SU-DHL-6 (cell line): ENCODE measurements around the gene CYSTM1.

Experiments used
- H2AFZ ChIP-seq: fragments of 200-600 bp; sonication (generic); 2 replicates; pipeline ENCODE4 v1.6.1; 2014; ENCODE audit warnings: low read depth, mild to moderate bottlenecking, moderate library complexity, mixed read lengths, antibody characterized with exemption, low read length; ENCODE audit not compliant: severe bottlenecking
- H3F3A ChIP-seq: fragments of 200-600 bp; shearing (Covaris generic); 2 replicates; pipeline ENCODE4 v1.6.0; 2016; ENCODE audit warnings: antibody characterized with exemption, mild to moderate bottlenecking; ENCODE audit not compliant: insufficient read depth
- H3K27ac ChIP-seq: fragments of 200-600 bp; sonication (generic); 2 replicates; pipeline ENCODE4 v1.5.1; 2016; ENCODE audit warnings: low read depth, mild to moderate bottlenecking, low read length, moderate library complexity, mixed read lengths
- H3K27me3 ChIP-seq: fragments of 200-600 bp; sonication (generic), shearing (Covaris generic); 2 replicates; pipeline ENCODE4 v1.6.0; 2014; ENCODE audit warnings: mild to moderate bottlenecking, low read length
- H3K36me3 ChIP-seq: fragments of 200-600 bp; sonication (generic); 2 replicates; pipeline ENCODE4 v1.6.1; 2014; ENCODE audit warnings: mild to moderate bottlenecking, low read length, mixed read lengths
- H3K4me2 ChIP-seq: fragments of 300-600, 200-600 bp; shearing (Covaris generic), sonication (generic); 2 replicates; pipeline ENCODE4 v1.6.0; 2014; ENCODE audit warnings: low read length, low read depth, mild to moderate bottlenecking; ENCODE audit not compliant: poor library complexity, severe bottlenecking
- H3K4me3 ChIP-seq: fragments of 200-600 bp; sonication (generic); 2 replicates; pipeline ENCODE4 v1.5.1; 2014; ENCODE audit warnings: antibody characterized with exemption, low read length, mild to moderate bottlenecking, mixed read lengths; ENCODE audit not compliant: insufficient read depth, poor library complexity, severe bottlenecking
- H3K79me2 ChIP-seq: fragments of 200-600 bp; sonication (generic); 2 replicates; pipeline ENCODE4 v1.6.1; 2014; ENCODE audit warnings: mild to moderate bottlenecking, low read length, moderate library complexity; ENCODE audit not compliant: insufficient read depth
- H3K9ac ChIP-seq: fragments of 200-600 bp; sonication (generic); 2 replicates; pipeline ENCODE4 v1.7.0; 2014; ENCODE audit warnings: mild to moderate bottlenecking, low read length
- H3K9me2 ChIP-seq: fragments of 200-600 bp; sonication (generic); replicated peaks from 2 replicates; pipeline ENCODE4 v1.6.1; 2014; ENCODE audit warnings: low read length; ENCODE audit not compliant: insufficient read depth
- H3K9me3 ChIP-seq: fragments of 200-600 bp; sonication (generic); 2 replicates; pipeline ENCODE4 v1.6.1; 2014; ENCODE audit warnings: low read length, mixed read lengths; ENCODE audit not compliant: insufficient read depth
- H4K20me1 ChIP-seq: fragments of 200-600 bp; sonication (generic); 2 replicates; pipeline ENCODE4 v1.6.1; 2014; ENCODE audit warnings: low read depth, mild to moderate bottlenecking, antibody characterized with exemption, low read length, moderate library complexity, mixed read lengths
- EZH2phosphoT487 ChIP-seq: fragments of 200-600 bp; sonication (generic), shearing (Covaris generic); conservative IDR thresholded peaks from 2 replicates; pipeline ENCODE4 v1.6.1; 2018; ENCODE audit warnings: mild to moderate bottlenecking, antibody characterized with exemption, low read length, moderate library complexity, mixed read lengths
- TF ChIP-seq, protein P1 (sequence below): fragments of 200-600 bp; sonication (generic); IDR thresholded peaks from one replicate; pipeline ENCODE4 v1.5.1; 2017; ENCODE audit warnings: antibody characterized with exemption, mild to moderate bottlenecking, low read length, moderate library complexity; ENCODE audit not compliant: insufficient read depth, poor library complexity, severe bottlenecking

Gene CYSTM1

DNA sequence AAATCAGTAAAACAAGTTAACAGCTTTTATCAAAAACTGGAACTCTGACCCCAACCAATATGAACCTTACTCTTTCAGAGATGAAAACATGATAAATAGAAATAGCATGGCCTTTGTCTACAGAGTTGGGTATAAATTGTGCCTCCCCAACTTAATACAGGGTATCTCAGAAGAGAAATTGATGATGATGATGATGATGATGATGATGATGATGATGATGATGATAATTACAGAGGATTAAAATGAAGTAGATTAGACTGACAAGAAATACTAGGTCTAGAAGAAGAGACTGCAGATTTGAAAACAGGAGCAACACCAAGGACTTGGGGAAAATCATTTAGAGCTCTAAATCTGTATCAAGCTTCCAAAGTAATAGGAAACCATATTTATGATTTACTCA lies 100.8 kb downstream of the CYSTM1 start:
- TF ChIP-seq EZH2phosphoT487, result no peak
- TF ChIP-seq, protein P1, sequence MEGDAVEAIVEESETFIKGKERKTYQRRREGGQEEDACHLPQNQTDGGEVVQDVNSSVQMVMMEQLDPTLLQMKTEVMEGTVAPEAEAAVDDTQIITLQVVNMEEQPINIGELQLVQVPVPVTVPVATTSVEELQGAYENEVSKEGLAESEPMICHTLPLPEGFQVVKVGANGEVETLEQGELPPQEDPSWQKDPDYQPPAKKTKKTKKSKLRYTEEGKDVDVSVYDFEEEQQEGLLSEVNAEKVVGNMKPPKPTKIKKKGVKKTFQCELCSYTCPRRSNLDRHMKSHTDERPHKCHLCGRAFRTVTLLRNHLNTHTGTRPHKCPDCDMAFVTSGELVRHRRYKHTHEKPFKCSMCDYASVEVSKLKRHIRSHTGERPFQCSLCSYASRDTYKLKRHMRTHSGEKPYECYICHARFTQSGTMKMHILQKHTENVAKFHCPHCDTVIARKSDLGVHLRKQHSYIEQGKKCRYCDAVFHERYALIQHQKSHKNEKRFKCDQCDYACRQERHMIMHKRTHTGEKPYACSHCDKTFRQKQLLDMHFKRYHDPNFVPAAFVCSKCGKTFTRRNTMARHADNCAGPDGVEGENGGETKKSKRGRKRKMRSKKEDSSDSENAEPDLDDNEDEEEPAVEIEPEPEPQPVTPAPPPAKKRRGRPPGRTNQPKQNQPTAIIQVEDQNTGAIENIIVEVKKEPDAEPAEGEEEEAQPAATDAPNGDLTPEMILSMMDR, result no peak
- Histone ChIP-seq H3K9me3 (no peaks in the 10 kb centered on the region), H3K9me2 (no peaks in the 10 kb centered on the region), H3K4me2 (no peak overlapping the region), H3K4me3 (no peak overlapping the region), H2AFZ (no peak overlapping the region), H3K79me2 (no peaks in the 10 kb centered on the region), H3K27ac (no peak overlapping the region), H3K27me3 (no peaks in the 10 kb centered on the region), H3F3A (peaks cover 8% of the 10 kb centered on the region; the same call in 1 of the 2 replicates), H3K9ac (no peak overlapping the region), H3K36me3 (peaks cover under 1% of the 10 kb centered on the region; the same call in 1 of the 2 replicates), H4K20me1 (0 out of 2 replicates have a peak, but pooled peaks cover 3% of the 10 kb centered on the region)

DNA sequence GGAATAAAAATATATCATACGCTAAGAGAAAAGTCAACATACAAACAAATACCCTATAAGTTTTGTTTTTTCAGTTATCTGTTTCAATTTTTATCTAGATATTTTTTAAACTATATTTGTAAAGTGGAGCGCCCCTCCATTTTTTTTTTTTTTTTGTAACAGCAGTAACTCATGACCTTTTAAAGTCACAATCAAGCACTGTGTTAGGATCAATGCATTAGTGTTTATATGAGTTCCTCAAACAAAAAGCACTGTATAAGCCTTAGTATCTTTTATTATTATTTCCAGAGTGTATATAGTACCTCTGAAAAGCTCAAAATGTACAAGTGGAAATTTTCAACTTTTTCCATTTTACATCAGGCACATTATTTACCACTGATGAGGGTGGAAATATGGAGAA lies 107.3 kb downstream of the CYSTM1 start:
- H3K27ac ChIP-seq, result no peak overlapping the region
- no peaks in the 10 kb centered on the region for H3K9me3 ChIP-seq
- TF ChIP-seq, protein P1, result no peak
- no peak for TF ChIP-seq EZH2phosphoT487
- no peak overlapping the region for H3K9ac ChIP-seq
- no peaks in the 10 kb centered on the region; the same call in 1 of the 2 replicates for H3K79me2 ChIP-seq
- H3K4me3 ChIP-seq, result no peak overlapping the region
- no peak overlapping the region for H3K4me2 ChIP-seq
- peaks cover 9% of the 10 kb centered on the region; the same call in 1 of the 2 replicates for H3F3A ChIP-seq
- no peaks in the 10 kb centered on the region for H3K9me2 ChIP-seq
- H3K27me3 ChIP-seq, result no peaks in the 10 kb centered on the region
- H3K36me3 ChIP-seq, result peaks cover 2% of the 10 kb centered on the region; the same call in 1 of the 2 replicates
- no peak overlapping the region for H2AFZ ChIP-seq
- 0 out of 2 replicates have a peak, but pooled peaks cover 7% of the 10 kb centered on the region for H4K20me1 ChIP-seq

DNA sequence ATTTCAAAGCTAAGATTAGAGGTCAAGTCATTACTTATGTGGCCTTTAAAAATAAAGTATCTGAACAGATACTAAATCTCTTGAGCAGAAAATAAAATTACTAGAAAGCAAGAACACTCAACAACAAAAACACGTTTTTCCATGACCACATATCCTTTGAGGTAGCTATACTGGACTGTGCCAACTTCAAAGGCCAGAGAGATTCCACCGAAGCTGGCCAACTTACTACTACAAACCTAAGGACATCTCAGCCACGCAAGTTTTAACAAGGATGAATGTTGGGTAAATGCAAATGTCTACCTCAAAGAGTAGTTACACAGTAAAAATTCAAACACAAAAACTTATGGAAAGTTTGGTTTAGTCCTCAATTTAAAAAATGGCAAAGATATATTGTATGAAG lies 109.0 kb downstream of the CYSTM1 start:
- H3K4me2 ChIP-seq, result no peak overlapping the region
- no peak overlapping the region for H3K27ac ChIP-seq

More for the DNA sequence above, 109.0 kb downstream of the CYSTM1 start:
- no peaks in the 10 kb centered on the region for H3K9me2 ChIP-seq
- no peak overlapping the region for H3K9ac ChIP-seq
- no peaks in the 10 kb centered on the region; the same call in 1 of the 2 replicates for H3K79me2 ChIP-seq
- peaks cover 2% of the 10 kb centered on the region; the same call in 1 of the 2 replicates for H3K36me3 ChIP-seq
- peaks cover 9% of the 10 kb centered on the region; the same call in 1 of the 2 replicates for H3F3A ChIP-seq
- H3K9me3 ChIP-seq, result no peaks in the 10 kb centered on the region
- no peak overlapping the region for H3K4me3 ChIP-seq
- TF ChIP-seq, protein P1, result no peak
- no peak for TF ChIP-seq EZH2phosphoT487
- H3K27me3 ChIP-seq, result no peaks in the 10 kb centered on the region
- 0 out of 2 replicates have a peak, but pooled peaks cover 3% of the 10 kb centered on the region for H4K20me1 ChIP-seq
- H2AFZ ChIP-seq, result no peak overlapping the region
